Dendritic cell treated with granulocyte-macrophage colony-stimulating factor and Interleukin-4, amounts not matched to agents 40 ng/mL and 50 ng/mL, for 4 days (primary cell): ENCODE data around the gene PRRX2.

Experiments
- H3K27ac Mint-ChIP-seq: one replicate; pipeline ENCODE4 v1.8.0; 2022; ENCODE audit warnings: mild to moderate bottlenecking, mixed read lengths
- H3K27me3 Mint-ChIP-seq: one replicate; pipeline ENCODE4 v1.8.0; 2022; ENCODE audit warnings: mild to moderate bottlenecking, mixed read lengths
- H3K36me3 Mint-ChIP-seq: one replicate; pipeline ENCODE4 v1.8.0; 2022; ENCODE audit warnings: low read depth, mixed read lengths
- H3K4me1 Mint-ChIP-seq: one replicate; pipeline ENCODE4 v1.8.0; 2022; ENCODE audit warnings: low read depth, mixed read lengths
- H3K4me3 Mint-ChIP-seq: one replicate; pipeline ENCODE4 v1.8.0; 2022; ENCODE audit warnings: mild to moderate bottlenecking, moderate library complexity, mixed read lengths
- H3K9me3 Mint-ChIP-seq: one replicate; pipeline ENCODE4 v1.8.0; 2022; ENCODE audit warnings: mixed read lengths
- intact Hi-C: fragments of 100-400 bp; cut with micrococcal nuclease; formaldehyde crosslinking; loops from one replicate; pipeline ENCODE4 v1.15.0; 2022

Gene PRRX2

DNA sequence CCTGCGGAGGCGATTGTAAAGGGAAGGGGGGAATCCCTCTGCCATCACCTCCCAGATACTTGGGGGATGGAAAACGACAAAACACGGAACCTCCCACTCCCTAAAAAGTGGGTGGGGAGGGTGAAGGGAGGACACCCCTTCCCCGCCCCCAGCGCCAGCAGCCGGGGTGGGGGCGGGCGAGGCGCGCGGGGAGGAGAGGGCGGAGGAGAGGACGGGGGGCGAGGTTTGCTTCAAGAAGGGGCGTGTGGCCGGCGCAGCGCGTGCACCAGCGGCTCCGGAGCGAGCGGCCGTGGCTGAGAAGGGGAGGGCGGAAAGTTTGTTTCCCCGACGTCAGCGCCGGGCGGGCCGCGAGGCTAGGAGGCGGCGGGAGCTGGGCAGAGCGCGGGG, at the start of gene PRRX2:
TSS of gene PRRX2 (plus strand) at position 259 of the 387 bp plus-strand sequence. CDS start 221 bp downstream, outside the sequence.
- intact Hi-C loops: no loop called here
- Mint-ChIP-seq H3K4me3 (peak within 1 kb of the TSS; percentile 48), H3K4me1 (peaks cover 7% of the 10 kb centered on the region), H3K27ac (no peak within 1 kb of the TSS), H3K36me3 (no peaks in the 10 kb centered on the region), H3K9me3 (no peaks in the 10 kb centered on the region), H3K27me3 (peaks cover 83% of the 10 kb centered on the region)

DNA sequence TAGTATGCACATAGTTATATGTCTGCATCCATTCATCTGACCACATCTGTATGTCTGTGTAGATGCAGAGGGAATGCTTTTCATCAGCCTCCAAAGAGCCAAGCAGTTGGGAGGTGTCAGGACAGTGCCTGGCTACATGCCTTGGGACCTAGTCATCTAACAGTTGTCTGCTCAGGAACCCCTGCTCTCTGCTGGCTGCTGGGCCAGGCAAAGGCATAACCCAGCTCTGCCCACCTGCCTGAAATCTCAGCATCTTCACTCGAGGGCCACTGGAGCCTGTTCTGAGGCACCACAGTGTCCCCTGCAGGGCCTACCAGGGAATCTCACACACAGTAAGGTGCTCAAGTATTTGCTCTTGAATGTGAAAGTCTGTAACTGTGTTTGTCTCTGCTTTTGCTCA, 48.3 kb upstream of the PRRX2 start:
- H3K9me3 Mint-ChIP-seq: no peaks in the 10 kb centered on the region
- intact Hi-C loops: loop anchor here (10.0 kb wide), 1 partner anchor 442 kb away; the partner anchor contains the start of gene IER5L
- no peak overlapping the region for H3K4me3 Mint-ChIP-seq
- H3K27ac Mint-ChIP-seq: no peak overlapping the region
- H3K36me3 Mint-ChIP-seq: no peaks in the 10 kb centered on the region
- peaks cover 56% of the 10 kb centered on the region for H3K27me3 Mint-ChIP-seq
- no peaks in the 10 kb centered on the region for H3K4me1 Mint-ChIP-seq

DNA sequence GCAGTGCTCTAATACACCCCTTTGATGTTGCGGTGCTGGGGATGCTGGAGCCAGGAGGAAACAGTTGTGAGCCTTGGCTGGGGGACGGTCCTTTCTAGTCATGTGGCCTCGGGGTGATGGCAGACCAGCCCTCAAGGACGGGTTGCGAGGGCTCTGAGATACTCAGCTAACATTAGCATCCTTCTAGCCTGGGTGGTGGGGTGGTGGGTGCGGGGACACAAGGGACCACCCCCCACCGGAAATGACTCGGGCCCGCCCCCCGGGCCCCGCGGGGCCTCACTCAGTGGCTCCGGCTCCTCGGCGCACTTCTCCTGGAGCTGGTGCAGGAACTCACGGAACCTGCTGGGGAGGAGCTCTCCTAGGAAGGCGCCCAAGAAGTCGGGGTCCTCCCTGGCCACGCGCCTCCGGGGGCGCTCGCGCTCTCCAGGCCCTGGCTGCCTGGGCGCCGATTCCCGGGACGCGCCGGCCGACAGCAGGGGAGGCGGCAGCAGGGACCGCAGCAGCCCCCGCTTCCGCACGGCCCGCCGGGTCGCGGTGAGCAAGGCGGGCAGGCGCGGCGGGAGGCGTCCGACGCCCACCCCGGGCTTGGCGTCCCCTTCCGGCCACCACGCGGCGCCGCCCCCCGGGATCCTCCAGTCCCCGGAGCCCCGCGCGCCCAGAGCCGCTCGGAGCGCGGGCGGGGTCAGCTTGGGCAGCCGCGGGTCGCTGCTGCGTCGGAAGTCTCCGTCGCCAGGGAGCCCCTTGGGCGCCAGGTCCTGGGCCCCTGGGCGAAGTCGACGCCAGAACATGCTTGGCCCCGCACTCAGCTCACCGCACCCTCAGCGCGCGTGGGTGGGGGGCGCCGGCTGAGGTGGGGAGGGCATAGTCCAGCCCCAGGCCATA, 45.4 kb upstream of the PRRX2 start:
- H3K36me3 Mint-ChIP-seq: no peaks in the 10 kb centered on the region
- peaks cover 21% of the 10 kb centered on the region for H3K4me1 Mint-ChIP-seq
- intact Hi-C loops: loop anchor here (10.0 kb wide), 1 partner anchor 445 kb away; the partner anchor contains the start of gene IER5L
- no peak overlapping the region for H3K27ac Mint-ChIP-seq
- H3K9me3 Mint-ChIP-seq: no peaks in the 10 kb centered on the region
- peak overlapping the region; percentile 53 for H3K4me3 Mint-ChIP-seq
- peaks cover 35% of the 10 kb centered on the region for H3K27me3 Mint-ChIP-seq

DNA sequence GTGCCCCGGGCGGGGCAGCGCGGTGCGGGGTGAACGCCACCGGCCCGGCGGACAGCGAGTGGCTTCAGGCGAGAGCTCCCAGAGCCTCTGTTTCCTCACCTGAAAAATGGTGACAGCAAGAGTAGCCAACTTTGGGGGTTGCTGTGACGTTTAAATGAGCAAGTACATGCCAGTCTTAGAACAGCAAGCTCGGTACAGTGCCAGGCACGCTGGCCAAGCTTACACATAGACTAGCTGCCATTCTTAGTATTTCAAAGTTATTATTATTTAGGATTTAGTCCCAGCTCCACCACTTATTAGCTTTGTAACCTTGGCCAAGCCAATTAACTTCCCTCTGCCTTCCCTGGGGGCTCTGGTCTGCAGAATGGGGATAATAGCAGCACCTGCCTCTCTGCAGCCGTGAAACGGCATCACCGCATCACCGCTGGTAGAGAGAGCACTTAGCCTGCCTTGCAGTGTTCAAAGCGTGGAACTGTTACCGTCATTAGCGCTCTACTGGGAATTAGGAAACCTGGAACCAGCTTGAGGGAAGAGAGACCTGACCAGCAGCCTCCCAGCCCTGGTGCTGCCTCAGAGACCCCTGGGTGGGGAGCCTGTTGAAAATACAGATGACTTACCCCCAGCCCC, 44.7 kb upstream of the PRRX2 start, which contains the start of gene C9orf50:
TSS of gene C9orf50 (minus strand) at position 433 of the 627 bp plus-strand sequence. CDS start 527 bp downstream, outside the sequence.
- peaks cover 26% of the 10 kb centered on the region for H3K4me1 Mint-ChIP-seq
- no peaks in the 10 kb centered on the region for H3K9me3 Mint-ChIP-seq
- H3K36me3 Mint-ChIP-seq: peaks cover under 1% of the 10 kb centered on the region
- H3K4me3 Mint-ChIP-seq: peak within 1 kb of the TSS; percentile 53
- no peak within 1 kb of the TSS for H3K27ac Mint-ChIP-seq
- intact Hi-C loops: no loop called here
- H3K27me3 Mint-ChIP-seq: peaks cover 35% of the 10 kb centered on the region

DNA sequence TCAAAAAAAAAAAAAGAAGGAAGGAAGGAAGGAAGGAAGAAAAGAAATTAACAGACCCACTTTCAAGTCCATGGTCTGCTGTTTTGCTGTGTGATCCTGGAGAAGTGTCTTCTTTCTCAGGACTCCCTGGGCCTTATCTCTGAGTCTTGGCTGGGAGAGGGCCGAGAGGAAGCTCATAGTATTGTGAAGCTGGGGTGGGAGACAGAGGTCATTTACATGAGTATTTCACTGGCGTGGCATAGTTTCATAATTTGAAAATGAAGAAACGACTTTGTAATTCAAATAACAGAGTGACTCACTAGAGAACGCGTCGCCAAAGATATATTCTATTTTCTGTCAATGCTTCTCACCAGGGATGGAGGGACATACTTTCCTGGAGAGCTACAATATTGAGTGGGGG, 42.1 kb upstream of the PRRX2 start:
- H3K4me1 Mint-ChIP-seq: peaks cover 44% of the 10 kb centered on the region
- no peaks in the 10 kb centered on the region for H3K9me3 Mint-ChIP-seq
- intact Hi-C loops: no loop called here
- H3K27me3 Mint-ChIP-seq: peaks cover 29% of the 10 kb centered on the region
- peaks cover 22% of the 10 kb centered on the region for H3K36me3 Mint-ChIP-seq
- H3K27ac Mint-ChIP-seq: peak overlapping the region; percentile 31
- no peak overlapping the region for H3K4me3 Mint-ChIP-seq

DNA sequence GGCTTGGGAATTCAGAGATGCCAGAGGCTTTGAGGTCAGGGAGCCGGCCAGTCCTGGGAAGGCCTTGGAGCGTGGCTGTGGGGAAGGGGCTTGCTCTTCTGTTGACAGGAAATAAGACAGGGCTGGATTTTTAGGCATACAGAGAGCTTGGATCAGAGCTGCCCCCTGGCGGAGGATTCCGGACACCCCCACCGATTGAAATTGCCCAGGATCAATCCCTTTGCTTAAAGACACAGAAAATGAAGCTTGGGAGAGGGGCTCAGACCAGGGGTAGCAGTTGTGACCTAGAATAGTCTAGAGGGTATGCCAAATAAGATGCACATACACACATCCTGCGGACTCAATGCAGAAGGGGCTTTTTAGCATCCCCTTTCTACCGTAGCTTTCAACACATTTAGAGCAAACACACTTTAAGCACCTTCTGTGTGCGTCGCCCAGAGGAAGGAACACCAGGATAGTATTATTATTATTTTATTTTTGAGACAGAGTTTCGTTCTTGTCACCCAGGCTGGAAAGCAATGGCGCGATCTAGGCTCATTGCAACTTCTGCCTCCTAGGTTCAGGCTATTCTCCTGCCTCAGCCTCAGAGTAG, 41.2 kb upstream of the PRRX2 start:
- Mint-ChIP-seq H3K36me3 (peaks cover 30% of the 10 kb centered on the region), H3K4me3 (no peak overlapping the region), H3K27me3 (peaks cover 22% of the 10 kb centered on the region), H3K4me1 (peaks cover 53% of the 10 kb centered on the region), H3K9me3 (no peaks in the 10 kb centered on the region), H3K27ac (peak overlapping the region; percentile 41)
- intact Hi-C loops: no loop called here

DNA sequence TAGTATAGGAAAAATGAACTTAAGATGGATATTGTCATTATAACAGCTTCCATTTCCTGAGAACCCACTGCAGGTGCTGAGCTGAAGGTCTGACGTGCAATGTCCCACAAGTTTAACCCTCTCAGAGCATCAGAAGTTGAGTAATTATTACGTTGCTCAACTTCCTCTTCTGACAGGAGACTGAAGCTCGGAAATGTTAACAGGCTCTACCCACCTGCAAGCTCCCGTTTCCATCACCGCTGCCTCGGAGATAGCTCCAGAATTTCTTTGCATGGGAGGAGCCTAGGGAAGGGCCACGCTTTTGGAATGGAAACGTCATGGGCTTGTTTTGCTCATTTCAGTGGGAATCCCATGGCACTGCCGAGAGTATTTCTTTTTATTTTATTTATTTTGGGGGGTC, 40.5 kb upstream of the PRRX2 start:
- intact Hi-C loops: loop anchor here (1.0 kb wide), 1 partner anchor 486 kb away; no protein-coding TSS in a partner anchor
- Mint-ChIP-seq H3K9me3 (no peaks in the 10 kb centered on the region), H3K27me3 (peaks cover 16% of the 10 kb centered on the region), H3K4me3 (peak overlapping the region; percentile 61), H3K4me1 (peaks cover 60% of the 10 kb centered on the region), H3K36me3 (peaks cover 36% of the 10 kb centered on the region), H3K27ac (peak overlapping the region; percentile 96)

DNA sequence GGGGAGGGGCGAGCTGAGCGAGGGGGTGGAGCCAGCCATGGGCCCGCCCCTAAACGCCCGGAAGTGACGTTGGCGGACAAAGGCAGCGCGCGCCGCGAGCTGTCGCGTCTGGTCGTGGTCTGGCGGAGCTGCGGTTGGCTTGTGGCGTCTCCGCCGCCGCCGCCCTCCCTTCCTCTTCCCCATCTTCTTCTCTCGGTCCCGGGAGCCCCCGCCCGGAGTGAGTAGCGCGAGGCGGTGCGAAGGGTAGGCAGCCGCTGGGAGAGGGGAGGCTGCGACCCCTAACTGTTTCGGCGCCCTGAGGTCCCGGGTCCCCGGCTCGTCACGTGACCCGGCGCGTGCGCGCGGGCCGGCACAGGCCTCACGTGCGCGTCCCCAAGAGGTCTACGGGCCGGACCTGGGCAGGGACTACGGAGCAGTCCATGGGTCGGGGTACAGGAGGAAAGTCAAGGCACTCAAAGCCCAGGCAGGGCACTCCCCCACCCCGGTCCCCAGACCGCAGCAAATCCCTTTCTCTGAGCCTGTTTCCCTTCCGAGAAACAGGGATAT, 39.3 kb upstream of the PRRX2 start, which contains the start of gene NTMT1:
TSS of gene NTMT1 (plus strand) at position 85 of the 546 bp plus-strand sequence. CDS start 6,541 bp downstream, outside the sequence.
- H3K36me3 Mint-ChIP-seq: peaks cover 48% of the 10 kb centered on the region
- H3K9me3 Mint-ChIP-seq: no peaks in the 10 kb centered on the region
- H3K4me1 Mint-ChIP-seq: peaks cover 71% of the 10 kb centered on the region
- peak within 1 kb of the TSS; percentile 96 for H3K27ac Mint-ChIP-seq
- intact Hi-C loops: loop anchor here (2.0 kb wide), 1 partner anchor 17 kb away; the partner anchor contains the start of gene ASB6
- H3K27me3 Mint-ChIP-seq: peaks cover 7% of the 10 kb centered on the region
- H3K4me3 Mint-ChIP-seq: peak within 1 kb of the TSS; percentile 86

DNA sequence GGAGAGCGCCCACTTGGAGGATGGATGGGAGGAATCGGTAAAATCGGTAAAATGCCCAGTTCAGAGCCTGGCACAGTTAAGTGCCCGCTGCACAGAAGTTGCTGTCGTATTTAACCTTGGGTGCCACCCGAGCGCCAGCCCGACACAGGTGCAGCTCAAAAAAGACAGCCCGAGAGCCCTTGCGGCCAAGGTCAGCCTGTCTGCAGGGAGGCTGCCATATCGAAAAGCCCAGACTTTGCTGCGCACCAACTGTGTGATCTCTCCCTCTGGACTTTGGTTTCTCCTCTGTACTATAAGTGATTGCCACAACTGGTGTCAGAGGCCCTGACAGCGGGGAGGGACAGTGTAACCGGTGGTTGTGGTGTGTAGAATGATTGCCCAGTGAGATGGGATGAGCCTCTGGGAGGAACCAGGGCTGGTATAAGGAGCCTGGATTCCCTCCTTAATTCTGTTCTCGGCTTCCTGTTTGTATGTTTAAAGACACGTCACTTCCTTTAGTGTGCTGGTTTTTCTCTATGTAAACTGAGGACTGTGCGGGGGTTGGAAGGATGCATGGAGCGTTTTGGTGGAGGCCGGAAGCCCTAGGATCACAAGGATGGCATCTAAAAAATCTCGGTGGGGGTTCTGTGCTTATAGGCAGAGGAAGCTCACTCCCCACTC, 38.7 kb upstream of the PRRX2 start:
- Mint-ChIP-seq H3K27me3 (peaks cover under 1% of the 10 kb centered on the region), H3K27ac (peak overlapping the region; percentile 96), H3K9me3 (no peaks in the 10 kb centered on the region), H3K36me3 (peaks cover 54% of the 10 kb centered on the region), H3K4me1 (peaks cover 77% of the 10 kb centered on the region), H3K4me3 (peak overlapping the region; percentile 86)
- intact Hi-C loops: loop anchor here (2.0 kb wide), 1 partner anchor 16 kb away; the partner anchor contains the start of gene ASB6

DNA sequence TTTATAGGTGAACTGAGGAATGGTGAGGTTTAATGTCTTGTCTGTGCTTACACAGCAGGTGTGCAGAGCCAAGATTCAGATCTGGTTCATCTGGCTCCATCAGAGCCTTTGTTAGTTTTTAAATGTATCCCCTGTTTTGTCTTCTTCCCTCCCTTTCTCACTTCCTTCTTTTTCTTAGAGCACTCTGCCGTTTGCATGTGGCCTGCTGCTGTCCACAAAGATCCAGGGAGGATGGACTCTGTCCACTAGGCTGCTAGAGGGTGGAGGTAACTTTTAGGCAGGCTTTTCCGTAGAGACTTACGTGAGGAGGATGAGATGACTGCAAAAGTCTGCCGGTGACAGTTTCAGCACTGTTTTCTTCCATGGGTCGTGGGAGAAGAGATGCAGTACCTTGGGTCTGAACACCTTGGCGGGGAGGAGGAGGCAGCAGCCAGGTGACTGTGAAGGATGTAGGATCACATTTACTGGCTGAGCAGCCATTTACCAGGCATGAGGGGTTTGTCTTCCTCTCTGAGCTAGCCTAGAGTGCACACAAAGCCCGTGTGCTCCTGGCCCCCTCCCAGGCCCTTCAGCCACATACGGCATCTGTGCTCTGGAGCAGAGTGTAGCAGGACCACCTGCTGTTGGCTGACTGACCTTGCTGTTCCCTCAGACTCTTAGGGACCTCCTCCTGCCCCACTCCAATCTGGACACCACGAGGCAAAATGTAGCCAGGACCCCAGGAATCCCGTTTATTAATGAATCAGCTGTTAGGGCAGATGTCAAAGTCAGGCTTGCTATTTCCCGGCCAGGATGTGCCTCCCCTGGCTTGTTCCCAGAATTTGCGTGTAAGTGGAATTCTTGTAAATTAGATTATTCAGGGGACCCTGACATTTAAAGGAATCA, 37.6 kb upstream of the PRRX2 start:
- intact Hi-C loops: loop anchor here (2.0 kb wide), 1 partner anchor 15 kb away; the partner anchor contains the start of gene ASB6
- Mint-ChIP-seq H3K27ac (peak overlapping the region; percentile 96), H3K9me3 (no peaks in the 10 kb centered on the region), H3K4me3 (peak overlapping the region; percentile 61), H3K4me1 (peaks cover 80% of the 10 kb centered on the region), H3K36me3 (peaks cover 64% of the 10 kb centered on the region), H3K27me3 (no peaks in the 10 kb centered on the region)

DNA sequence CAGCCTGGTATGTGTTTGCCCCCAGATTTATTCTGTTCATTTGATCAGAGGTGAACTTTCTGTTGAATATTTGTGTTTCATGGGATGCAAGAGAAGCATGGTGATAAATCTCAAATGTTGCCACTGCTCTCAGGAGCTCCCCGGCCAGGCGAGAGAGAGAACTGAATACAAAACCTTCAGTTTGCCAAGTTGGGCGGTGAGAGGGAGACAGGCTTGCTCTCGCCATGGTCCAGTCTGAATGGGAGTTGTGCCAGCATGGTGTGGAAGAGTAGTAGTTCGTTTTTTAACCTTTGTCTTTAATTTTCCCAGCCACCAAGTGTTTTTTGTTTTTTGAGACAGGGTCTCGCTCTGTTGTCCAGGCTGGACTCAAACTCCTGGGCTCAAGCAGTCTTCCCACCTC, 36.7 kb upstream of the PRRX2 start:
- peaks cover 71% of the 10 kb centered on the region for H3K4me1 Mint-ChIP-seq
- H3K4me3 Mint-ChIP-seq: no peak overlapping the region

DNA sequence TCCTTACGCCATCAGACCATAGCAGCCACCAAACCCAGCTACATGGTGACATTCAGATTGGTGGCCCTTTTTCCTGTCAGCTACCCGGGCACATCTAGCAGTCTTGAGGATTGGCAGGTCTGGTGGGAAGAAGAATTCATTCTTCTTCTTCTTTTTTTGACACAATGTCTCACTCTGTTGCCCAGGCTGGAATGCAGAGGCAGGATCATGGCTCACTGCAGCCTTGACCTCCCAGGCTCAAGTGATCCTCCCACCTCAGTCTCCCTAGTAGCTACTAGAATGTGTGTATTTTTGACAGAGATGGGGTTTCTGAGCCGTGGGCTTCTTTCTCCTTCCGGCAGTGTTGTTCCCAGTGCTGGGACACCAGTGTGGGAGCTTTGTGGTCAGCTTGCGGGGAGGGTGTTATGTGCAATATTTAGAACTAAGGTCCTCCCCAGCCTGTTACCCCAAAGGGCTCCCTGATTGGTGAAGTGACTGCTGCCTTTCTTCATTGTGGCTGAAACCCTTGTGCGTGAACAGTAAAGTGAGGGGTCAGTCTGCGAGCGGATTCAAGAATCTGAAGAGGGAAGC, 36.1 kb upstream of the PRRX2 start:
- Mint-ChIP-seq H3K36me3 (peaks cover 80% of the 10 kb centered on the region), H3K27ac (peak overlapping the region; percentile 27), H3K9me3 (no peaks in the 10 kb centered on the region), H3K27me3 (no peaks in the 10 kb centered on the region), H3K4me3 (no peak overlapping the region), H3K4me1 (peaks cover 65% of the 10 kb centered on the region)
- intact Hi-C loops: no loop called here

More for the DNA sequence above, 36.7 kb upstream of the PRRX2 start:
- Mint-ChIP-seq H3K27me3 (no peaks in the 10 kb centered on the region), H3K9me3 (no peaks in the 10 kb centered on the region), H3K36me3 (peaks cover 74% of the 10 kb centered on the region), H3K27ac (no peak overlapping the region)
- intact Hi-C loops: no loop called here
